Muscle layer of colon (tissue), 2 donors: ENCODE data around the gene SSH2.

ENCODE experiments used
- H3K27ac ChIP-seq: one replicate; pipeline ENCODE4 v1.7.0; 2013; ENCODE audit warnings: low read depth, mild to moderate bottlenecking, low read length, moderate library complexity
- H3K27me3 ChIP-seq, 2 donors: one replicate each; pipeline ENCODE4 v1.7.0; 2013; ENCODE audit warnings: low read length in 2 of 2, mild to moderate bottlenecking in 2 of 2; ENCODE audit not compliant: insufficient read depth in 2 of 2, control insufficient read depth in 1 of 2
- H3K36me3 ChIP-seq: one replicate; pipeline ENCODE4 v1.7.0; 2013; ENCODE audit warnings: mild to moderate bottlenecking, low read length; ENCODE audit not compliant: insufficient read depth
- H3K4me1 ChIP-seq: one replicate; pipeline ENCODE4 v1.7.0; 2013; ENCODE audit warnings: mild to moderate bottlenecking, low read length; ENCODE audit not compliant: insufficient read depth
- H3K4me3 ChIP-seq, 2 donors: one replicate each; pipeline ENCODE4 v1.7.0; 2013; ENCODE audit warnings: low read length in 2 of 2, low read depth in 1 of 2, mild to moderate bottlenecking in 1 of 2, moderate library complexity in 1 of 2
- H3K9ac ChIP-seq: one replicate; pipeline ENCODE4 v1.7.0; 2013; ENCODE audit warnings: low read length
- H3K9me3 ChIP-seq: one replicate; pipeline ENCODE4 v1.7.0; 2013; ENCODE audit warnings: mild to moderate bottlenecking, low read length
- donor health status: abdominal sarcoma.
- donor health status: Adenocarcinoma of cecum.

The SSH2 gene

GRCh38 chr17:29577001-29577370 lies 353.0 kb downstream of the SSH2 start:
- Histone ChIP-seq H3K4me1 (peaks cover 24% of the 10 kb centered on the region), H3K9ac (no peak overlapping the region), H3K4me3 (no peak overlapping the region), H3K36me3 (peaks cover 50% of the 10 kb centered on the region), H3K9me3 (no peaks in the 10 kb centered on the region), H3K27me3 (no peaks in the 10 kb centered on the region), H3K27ac (no peak overlapping the region)

- H3K9me3 ChIP-seq, result no peaks in the 10 kb centered on the region
- H3K27me3 ChIP-seq, result no peaks in the 10 kb centered on the region
- no peak overlapping the region for H3K4me3 ChIP-seq
- H3K36me3 ChIP-seq, result peaks cover 46% of the 10 kb centered on the region
- H3K9ac ChIP-seq, result no peak overlapping the region
- peaks cover 27% of the 10 kb centered on the region for H3K4me1 ChIP-seq
- no peak overlapping the region for H3K27ac ChIP-seq
Observed at GRCh38 chr17:29576214-29577000, 353.6 kb downstream of the SSH2 start.
